HepG2 (cell line): ENCODE measurements around the gene SPRYD4. TPM values are rescaled to one million over a fixed set of nuclear protein-coding genes. Genes with fewer than 3 reads are reported as not detected.

Experiments
- ATRX ChIP-seq: sonication (generic); formaldehyde crosslinking; IDR thresholded peaks from 2 replicates; pipeline ENCODE4 v1.4.0; 2020; ENCODE audit warnings: missing genetic modification reagents, borderline replicate concordance
- BORCS8-MEF2B ChIP-seq: sonication (generic); formaldehyde crosslinking; IDR thresholded peaks from 2 replicates; pipeline ENCODE4 v1.8.0; 2022; ENCODE audit warnings: mild to moderate bottlenecking, missing genetic modification reagents
- FIP1L1 ChIP-seq: fragments of 200-400 bp; formaldehyde crosslinking; IDR thresholded peaks from 2 replicates; pipeline ENCODE4 v1.6.1; 2018; ENCODE audit warnings: low read depth, mild to moderate bottlenecking, low read length, moderate library complexity, borderline replicate concordance; ENCODE audit not compliant: insufficient read depth
- FOXC1 ChIP-seq: sonication (generic); formaldehyde crosslinking; IDR thresholded peaks from 2 replicates; pipeline ENCODE4 v1.8.0; 2022; ENCODE audit warnings: mild to moderate bottlenecking, missing genetic modification reagents, borderline replicate concordance
- HMGXB3 ChIP-seq: sonication (generic); formaldehyde crosslinking; IDR thresholded peaks from 2 replicates; pipeline ENCODE4 v1.4.0; 2020; ENCODE audit warnings: missing genetic modification reagents, borderline replicate concordance
- KMT2B ChIP-seq: IDR thresholded peaks from 2 replicates; pipeline ENCODE4 v1.6.1; 2016; ENCODE audit warnings: missing genetic modification reagents, missing compliant biosample characterization
- MAFG ChIP-seq: sonication (generic); formaldehyde crosslinking; IDR thresholded peaks from 2 replicates; pipeline ENCODE4 v1.5.1; 2020; ENCODE audit warnings: mild to moderate bottlenecking, missing genetic modification reagents
- NFATC3 ChIP-seq: sonication (generic); formaldehyde crosslinking; IDR thresholded peaks from 2 replicates; pipeline ENCODE4 v1.5.1; 2020; ENCODE audit warnings: mild to moderate bottlenecking, missing genetic modification reagents
- NFRKB ChIP-seq: fragments of 450-650 bp; IDR thresholded peaks from 2 replicates; pipeline ENCODE4 v1.6.1; 2017
- PAXIP1 ChIP-seq: sonication (generic); formaldehyde crosslinking; conservative IDR thresholded peaks from 2 replicates; pipeline ENCODE4 v1.4.0; 2020; ENCODE audit warnings: mild to moderate bottlenecking, missing genetic modification reagents, moderate library complexity
- REL ChIP-seq: sonication (generic); formaldehyde crosslinking; conservative IDR thresholded peaks from 2 replicates; pipeline ENCODE4 v1.8.0; 2022; ENCODE audit warnings: mild to moderate bottlenecking, missing genetic modification reagents, moderate library complexity
- SIN3B ChIP-seq: fragments of 150-350 bp; IDR thresholded peaks from 2 replicates; pipeline ENCODE4 v1.6.1; 2014; ENCODE audit warnings: low read length
- SMARCE1 ChIP-seq: fragments of 450-650 bp; IDR thresholded peaks from 2 replicates; pipeline ENCODE4 v1.6.1; 2017; ENCODE audit warnings: borderline replicate concordance
- SNAI1 ChIP-seq: sonication (generic); formaldehyde crosslinking; IDR thresholded peaks from 2 replicates; pipeline ENCODE4 v1.5.0; 2020; ENCODE audit warnings: mild to moderate bottlenecking, missing genetic modification reagents, borderline replicate concordance
- SRF ChIP-seq: IDR thresholded peaks from 2 replicates; pipeline ENCODE4 v1.6.1; 2011; ENCODE audit warnings: mild to moderate bottlenecking, low read depth, low read length, moderate library complexity
- ZIK1 ChIP-seq: sonication (generic); formaldehyde crosslinking; IDR thresholded peaks from 2 replicates; pipeline ENCODE4 v1.5.0; 2020; ENCODE audit warnings: mild to moderate bottlenecking, low read depth, missing genetic modification reagents, borderline replicate concordance
- ZNF124 ChIP-seq: sonication (generic); formaldehyde crosslinking; IDR thresholded peaks from 2 replicates; pipeline ENCODE4 v1.4.0; 2020; ENCODE audit warnings: missing genetic modification reagents
- ZNF264 ChIP-seq: sonication (generic); formaldehyde crosslinking; IDR thresholded peaks from 2 replicates; pipeline ENCODE4 v1.4.0; 2020; ENCODE audit warnings: missing genetic modification reagents
- ZNF598 ChIP-seq: sonication (generic); formaldehyde crosslinking; IDR thresholded peaks from 2 replicates; pipeline ENCODE4 v1.5.1; 2020; ENCODE audit warnings: mild to moderate bottlenecking, missing genetic modification reagents, borderline replicate concordance
- polyA plus RNA-seq, 8 experiments: library from polyadenylated mRNA; depleted of rRNA in 3 of 8; stranded (reverse) in 7 of 8; unstranded in 1 of 8; fragments of >200 nt; fragmentation: Illumina TruSeq in 4 of 8; extraction: Trizol in 4 of 8; gene quantifications; 2 replicates each; pipeline versions ENCODE4 v1.2.1 to v1.2.3, GENCODE V29; 2011 to 2016; ENCODE audit warnings: low read depth in 4 of 8, missing spikeins in 1 of 8, mixed read lengths in 1 of 8; ENCODE audit not compliant: insufficient read depth in 1 of 8
- total RNA-seq, 5 experiments: library from RNA; depleted of rRNA; stranded (reverse); fragments of >200 nt; fragmentation: Illumina TruSeq; extraction: Trizol; gene quantifications; 2 replicates each; pipeline ENCODE4 v1.2.3, GENCODE V29; 2016; ENCODE audit warnings: low read depth in 1 of 5
- TF ChIP-seq, protein P1 (sequence below): IDR thresholded peaks from 2 replicates; pipeline ENCODE4 v1.6.1; 2016

The SPRYD4 gene
- total and polyA plus RNA-seq, 2 of the 13 experiments (the other 11 are each of a cell fraction or from before 2014, with no cell fraction given) = 3.9 to 4.5 TPM

DNA sequence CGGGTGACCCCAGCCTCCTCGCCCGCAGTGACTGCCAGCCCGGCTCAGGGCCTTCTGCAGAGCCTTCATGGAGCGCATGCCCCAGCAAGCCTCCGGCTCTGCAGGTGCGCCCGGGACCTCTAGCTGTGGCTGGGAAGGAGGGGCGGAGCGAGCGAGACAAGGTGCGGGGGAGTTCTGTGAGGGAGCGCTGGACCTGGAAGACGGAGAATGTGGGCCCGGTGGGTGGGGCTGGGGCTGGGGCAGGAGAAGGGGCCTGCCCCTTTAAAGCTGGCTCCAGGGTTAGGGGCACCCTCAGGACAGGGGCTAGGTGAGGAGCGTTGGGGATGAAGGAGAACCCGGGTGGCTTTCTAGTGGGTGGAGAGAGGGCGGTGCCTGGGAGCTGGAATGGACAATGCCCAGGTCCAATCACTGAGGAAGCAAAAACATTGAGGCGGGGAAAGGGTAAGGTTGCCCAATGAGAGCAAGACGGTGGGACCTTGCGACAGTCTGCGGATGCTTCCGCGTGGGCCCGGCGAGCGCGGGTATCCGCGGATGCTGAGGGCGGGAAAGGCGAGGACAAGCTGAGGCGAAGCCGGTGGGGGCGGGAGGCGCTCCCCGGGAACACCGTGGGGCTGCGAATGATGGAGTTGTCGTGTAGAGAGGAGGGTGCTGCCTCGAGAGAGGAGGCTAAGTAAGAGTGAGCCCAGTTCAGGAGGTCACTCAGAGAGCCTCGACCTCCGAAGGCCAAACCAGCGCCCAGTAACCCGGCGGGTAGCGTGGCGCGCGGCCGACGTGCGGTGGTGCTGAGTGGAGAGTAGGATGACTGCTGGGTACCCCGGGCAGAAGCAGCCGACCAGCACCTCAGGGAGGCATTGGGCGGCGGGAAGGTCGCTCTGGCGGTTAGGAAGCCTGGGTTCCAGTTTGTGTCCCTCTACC lies 19.9 kb downstream of the SPRYD4 start, which contains the start of gene GLS2 (continued):
- TF ChIP-seq, protein P1, sequence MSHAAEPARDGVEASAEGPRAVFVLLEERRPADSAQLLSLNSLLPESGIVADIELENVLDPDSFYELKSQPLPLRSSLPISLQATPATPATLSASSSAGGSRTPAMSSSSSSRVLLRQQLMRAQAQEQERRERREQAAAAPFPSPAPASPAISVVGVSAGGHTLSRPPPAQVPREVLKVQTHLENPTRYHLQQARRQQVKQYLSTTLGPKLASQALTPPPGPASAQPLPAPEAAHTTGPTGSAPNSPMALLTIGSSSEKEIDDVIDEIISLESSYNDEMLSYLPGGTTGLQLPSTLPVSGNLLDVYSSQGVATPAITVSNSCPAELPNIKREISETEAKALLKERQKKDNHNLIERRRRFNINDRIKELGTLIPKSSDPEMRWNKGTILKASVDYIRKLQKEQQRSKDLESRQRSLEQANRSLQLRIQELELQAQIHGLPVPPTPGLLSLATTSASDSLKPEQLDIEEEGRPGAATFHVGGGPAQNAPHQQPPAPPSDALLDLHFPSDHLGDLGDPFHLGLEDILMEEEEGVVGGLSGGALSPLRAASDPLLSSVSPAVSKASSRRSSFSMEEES (CRISPR knock-in tag) = no peak; the same call in 1 of the 2 replicates
- TF ChIP-seq PAXIP1 (CRISPR knock-in tag) (no peak; the same call in 1 of the 2 replicates), SMARCE1 (no peak), REL (CRISPR knock-in tag) (peak; percentile 59; the same call in 1 of the 2 replicates), ATRX (CRISPR knock-in tag) (no peak), ZNF264 (CRISPR knock-in tag) (peak; percentile 76; the same call in 1 of the 2 replicates), MAFG (CRISPR knock-in tag) (no peak), SIN3B (no peak), FIP1L1 (no peak), HMGXB3 (no peak), KMT2B (CRISPR knock-in tag) (peak; percentile 70; the same call in 1 of the 2 replicates), NFATC3 (CRISPR knock-in tag) (peak; percentile 96), SNAI1 (CRISPR knock-in tag) (peak; percentile 87; the same call in 1 of the 2 replicates), ZNF598 (CRISPR knock-in tag) (peak; percentile 65; the same call in 1 of the 2 replicates), ZNF124 (no peak), BORCS8-MEF2B (CRISPR knock-in tag) (peak; percentile 95), FOXC1 (peak; percentile 74; the same call in 1 of the 2 replicates), SRF (no peak), ZIK1 (CRISPR knock-in tag) (no peak), NFRKB (no peak)
